H54 (cell line): Measurements from ENCODE around the gene SH3RF3.

Experiments used
- DNase-seq: peaks from one replicate; pipeline ENCODE4 v3.0.0; 2011; ENCODE audit warnings: low spot score, mixed read lengths; ENCODE audit not compliant: insufficient read length
- FAIRE-seq: peaks from 3 replicates; lab custom pipeline; 2011; peaks lifted over from hg19 to GRCh38; lab: Jason Lieb, UNC
- POLR2A ChIP-seq: IDR thresholded peaks from 2 replicates; pipeline ENCODE4 v1.6.1; 2011; ENCODE audit warnings: low read depth, mild to moderate bottlenecking, low read length

Gene SH3RF3

DNA sequence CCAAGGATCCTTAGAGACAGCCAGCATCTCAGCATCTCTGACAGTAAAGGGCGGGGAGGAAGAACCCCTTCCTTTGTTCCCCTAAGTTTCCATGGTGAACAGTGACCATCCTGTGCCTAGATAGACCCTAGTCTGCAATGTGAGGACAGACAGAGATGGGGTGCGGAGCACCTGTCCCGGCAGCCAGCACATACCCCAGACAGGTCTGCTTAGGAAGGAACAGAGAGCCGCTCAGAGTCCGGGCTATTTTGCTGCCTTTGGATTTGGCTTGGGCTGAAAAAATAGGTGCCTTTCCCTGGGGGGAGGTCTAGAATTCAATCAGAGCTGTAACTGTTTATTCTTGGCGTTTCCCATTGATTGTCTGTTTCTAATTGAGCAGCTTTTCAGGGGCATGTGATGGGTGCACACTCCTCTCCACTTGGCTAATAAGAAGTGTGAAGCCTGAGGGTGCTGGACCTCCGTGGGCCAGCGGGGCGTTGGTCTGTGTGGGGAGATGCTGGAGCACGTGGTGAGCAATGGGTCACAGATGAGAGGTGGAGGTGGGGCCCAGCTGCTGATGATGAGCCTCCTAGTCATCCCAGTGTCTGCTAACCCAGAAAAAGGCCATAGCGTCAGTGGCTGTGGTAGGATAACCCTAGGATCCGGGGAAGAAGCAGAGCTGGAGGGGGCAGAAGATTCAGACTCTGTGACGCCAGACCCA, 247.9 kb downstream of the SH3RF3 start:
- no peak for TF ChIP-seq POLR2A
- no peak for DNase-seq
- FAIRE-seq: no peak

DNA sequence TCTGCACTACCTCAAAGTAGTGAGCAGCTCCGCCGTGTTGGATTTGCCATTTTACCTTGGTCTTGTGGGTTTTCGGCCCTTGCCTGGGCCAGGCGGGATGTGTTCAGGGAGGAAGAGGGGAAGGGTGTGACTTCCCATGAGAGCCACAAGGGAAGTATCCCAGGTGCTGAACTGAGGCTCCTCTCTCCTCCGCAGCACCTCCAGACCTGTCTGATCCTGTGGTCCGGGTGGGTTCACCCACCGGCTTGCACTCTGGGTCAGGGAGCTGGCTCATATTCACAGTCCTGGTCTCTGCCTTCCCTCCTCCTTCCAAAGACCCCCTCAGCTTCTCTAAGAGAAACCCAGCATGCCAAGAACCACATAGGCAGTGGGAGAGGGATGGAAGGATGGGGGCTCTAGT, 249.0 kb downstream of the SH3RF3 start:
- DNase-seq (no peak), FAIRE-seq (no peak)
- TF ChIP-seq POLR2A: no peak

DNA sequence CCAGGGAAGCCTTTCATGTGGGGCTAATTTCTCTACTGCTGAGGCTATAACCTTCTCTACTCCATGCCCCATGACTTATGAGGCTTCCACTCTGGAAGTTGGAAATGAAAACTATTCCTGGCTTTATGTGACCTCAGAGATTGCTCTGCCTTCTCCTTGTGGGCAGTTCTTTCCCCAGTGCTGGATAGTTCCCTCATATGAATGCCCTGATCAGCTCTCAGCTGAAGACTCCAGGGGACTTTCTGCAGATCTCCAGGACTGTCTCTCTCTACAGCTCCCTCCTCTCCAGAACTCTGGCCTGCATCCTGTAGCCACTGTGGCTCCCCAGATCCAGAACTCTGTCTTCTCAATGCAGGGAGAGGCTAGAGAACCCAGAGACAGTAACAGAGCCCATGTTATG, 249.7 kb downstream of the SH3RF3 start:
- DNase-seq: no peak
- no peak for FAIRE-seq
- TF ChIP-seq POLR2A: no peak

DNA sequence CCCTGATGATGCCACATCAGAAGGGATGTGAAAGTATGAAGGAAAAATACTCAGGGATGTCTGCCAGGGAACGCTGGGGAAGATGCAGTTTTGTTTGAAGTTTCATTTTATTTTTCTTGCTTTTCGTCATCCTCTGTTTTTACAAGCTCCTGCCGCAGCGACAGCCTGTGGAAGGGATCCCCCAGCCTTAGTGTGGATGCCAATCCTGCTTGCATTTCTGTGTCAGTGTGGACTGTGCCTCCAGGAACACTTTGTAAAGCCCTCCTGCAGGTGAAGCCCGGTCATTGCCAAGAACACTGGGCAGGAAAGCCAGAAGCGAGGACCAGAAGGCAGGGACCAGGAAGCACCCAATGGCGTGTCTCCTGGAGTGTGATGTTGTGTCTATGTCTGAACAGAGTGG, 250.5 kb downstream of the SH3RF3 start:
- no peak for TF ChIP-seq POLR2A
- FAIRE-seq (no peak), DNase-seq (no peak)

DNA sequence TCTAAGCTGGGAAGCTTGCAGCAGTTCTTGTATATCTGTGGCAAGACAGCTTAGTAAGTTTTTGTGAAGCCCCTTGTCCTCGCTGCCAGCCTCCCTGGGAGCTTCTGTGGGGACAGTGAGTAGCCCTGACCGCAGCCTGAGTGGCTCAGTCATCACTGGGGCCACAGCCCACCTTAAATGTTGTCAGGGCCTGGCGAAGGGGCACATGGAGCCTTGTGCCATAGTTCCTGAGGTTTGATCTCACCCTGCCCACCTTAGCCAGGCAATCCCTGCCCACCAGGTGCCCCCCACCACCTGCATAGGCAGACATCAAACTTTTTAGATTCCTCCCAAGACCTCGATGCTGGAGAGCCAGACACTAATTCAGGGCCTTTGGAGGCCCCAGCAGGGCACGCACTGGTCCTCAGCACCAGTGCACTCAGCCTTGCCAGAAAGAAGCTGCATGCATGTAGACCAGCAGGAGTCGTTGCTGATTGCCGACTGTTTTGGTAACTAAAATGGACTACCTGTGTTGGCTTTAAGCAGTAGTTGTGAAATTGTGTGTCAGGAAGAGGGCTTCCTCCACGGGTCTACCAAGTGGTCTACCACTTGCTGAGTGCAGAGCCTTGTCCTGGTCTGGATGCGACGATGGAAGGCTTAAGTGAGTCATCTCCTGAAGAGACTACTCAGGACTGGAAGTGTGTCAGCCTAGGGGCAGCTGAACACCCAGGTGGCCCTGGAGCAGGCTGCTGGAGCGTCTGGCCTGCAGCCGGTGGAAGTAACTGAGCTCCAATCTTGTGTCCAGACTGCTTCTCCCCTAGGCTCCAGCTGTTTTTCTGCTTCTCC, 251.7 kb downstream of the SH3RF3 start:
- no peak for FAIRE-seq

DNA sequence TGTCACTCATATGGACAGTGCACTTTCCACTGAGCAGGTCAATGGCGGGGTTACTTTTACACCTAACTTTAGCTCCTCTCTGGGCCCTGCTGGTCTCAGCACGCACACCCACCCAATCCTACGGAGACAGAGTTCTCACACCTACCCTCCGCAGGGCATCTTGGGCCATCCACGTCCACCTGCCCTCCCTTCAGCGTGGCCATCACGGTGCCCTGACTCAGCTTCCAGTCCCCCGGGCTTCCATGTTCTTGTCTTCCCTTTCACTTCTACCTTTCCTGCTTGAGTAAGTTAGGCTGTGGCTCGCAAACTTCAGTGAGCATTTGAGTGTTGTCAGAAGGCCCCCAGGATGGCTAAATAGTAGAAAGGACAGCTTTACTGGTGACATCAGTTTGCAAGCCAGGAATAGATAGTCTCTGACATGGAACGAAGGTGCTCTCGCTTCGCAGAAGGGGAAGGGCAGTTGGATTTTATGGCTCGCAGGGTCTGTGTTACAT, 252.4 kb downstream of the SH3RF3 start:
- DNase-seq: no peak
- no peak for TF ChIP-seq POLR2A
- no peak for FAIRE-seq

More for the DNA sequence above, 251.7 kb downstream of the SH3RF3 start:
- no peak for TF ChIP-seq POLR2A
- DNase-seq: no peak

DNA sequence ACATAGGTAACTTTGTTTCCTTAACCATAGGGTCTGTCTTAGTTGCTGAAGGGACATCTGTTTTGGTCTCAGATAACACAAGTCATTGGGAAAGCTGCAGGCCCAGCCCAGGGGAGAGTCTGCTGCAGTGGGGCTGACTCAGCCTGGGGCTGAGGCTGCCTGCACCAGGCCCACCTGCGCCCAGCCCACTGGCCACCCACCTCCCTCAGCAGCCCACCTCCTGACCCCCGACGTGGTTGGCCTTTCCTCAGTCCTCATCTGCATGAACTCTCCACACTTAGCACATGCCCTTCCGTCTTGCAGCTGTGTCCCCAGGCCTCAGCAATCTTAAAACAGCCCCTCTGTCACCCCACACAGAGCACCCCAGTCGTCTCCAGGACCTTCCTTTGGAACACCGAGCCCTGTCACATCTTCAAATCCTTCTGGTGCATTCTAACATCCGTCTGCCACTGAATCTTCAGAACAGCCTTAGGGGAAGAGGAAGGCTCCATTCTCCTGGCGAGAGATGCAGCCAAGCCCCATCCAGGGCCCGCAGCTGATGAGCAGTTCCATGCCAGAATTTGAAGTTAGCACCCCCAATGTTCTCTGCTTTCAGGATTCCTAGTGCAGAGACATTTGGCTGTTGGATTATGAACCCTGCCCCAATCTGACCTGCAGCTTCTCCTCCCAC, 253.4 kb downstream of the SH3RF3 start:
- FAIRE-seq (no peak), DNase-seq (no peak)
- TF ChIP-seq POLR2A: no peak

DNA sequence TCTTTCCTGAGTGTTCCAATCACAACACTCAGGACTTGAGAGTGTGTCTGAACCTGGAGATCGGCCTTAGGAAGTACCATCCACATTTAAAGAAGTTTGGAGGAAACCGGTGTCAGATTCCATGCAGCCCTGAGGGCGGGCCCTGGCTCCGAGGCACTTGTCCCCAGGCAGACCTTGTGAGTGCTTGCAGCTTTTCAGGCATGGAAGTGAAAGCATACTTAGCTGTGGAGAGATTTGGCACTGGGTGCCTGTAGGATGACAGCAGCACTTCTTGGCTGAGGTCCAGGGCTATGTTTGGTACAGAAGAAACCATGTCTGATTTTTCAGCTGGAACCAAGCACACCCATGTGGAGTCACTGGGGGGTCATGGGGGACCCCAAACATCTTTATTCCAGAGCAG, 253.9 kb downstream of the SH3RF3 start:
- DNase-seq (no peak), FAIRE-seq (no peak)
- no peak for TF ChIP-seq POLR2A

DNA sequence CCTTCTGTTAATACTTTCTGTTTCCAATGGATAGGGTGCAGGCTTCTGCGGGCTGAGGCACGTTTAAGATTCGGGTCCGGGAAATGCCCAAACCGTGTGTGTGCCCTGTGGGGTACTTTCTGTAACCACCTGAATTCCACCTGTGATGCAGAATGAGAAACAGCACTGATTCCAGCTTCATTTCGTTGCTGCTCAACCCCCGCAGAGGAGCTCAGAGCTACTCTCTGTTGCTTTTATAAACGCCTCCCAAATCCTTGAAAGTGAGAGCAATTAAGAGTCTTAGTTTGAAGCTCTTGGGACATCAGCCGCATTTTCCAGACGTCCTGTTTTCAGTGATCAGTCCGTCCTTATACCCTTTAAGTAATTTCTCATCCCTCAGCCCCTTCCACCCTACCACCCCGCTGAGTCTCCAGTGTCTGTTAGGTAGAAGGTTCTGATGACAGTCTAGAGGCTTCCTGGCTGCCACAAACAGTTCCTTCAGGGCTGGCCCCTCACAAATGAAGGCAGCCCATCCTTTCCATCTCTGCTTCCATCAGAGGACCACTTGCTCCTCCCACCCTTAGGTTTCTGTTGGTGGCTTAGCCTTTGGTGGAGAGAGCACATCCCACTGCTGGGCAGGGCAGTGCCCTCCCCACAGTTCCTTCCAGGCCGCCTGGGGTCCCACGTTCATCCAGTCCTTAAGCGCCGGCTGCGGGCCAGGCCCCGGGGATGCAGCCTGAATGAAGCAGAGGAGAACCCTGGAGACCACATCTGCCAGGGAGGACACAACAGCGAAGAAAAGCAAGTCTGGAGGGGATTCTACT, 254.7 kb downstream of the SH3RF3 start:
- no peak for TF ChIP-seq POLR2A
- no peak for DNase-seq
- no peak for FAIRE-seq

DNA sequence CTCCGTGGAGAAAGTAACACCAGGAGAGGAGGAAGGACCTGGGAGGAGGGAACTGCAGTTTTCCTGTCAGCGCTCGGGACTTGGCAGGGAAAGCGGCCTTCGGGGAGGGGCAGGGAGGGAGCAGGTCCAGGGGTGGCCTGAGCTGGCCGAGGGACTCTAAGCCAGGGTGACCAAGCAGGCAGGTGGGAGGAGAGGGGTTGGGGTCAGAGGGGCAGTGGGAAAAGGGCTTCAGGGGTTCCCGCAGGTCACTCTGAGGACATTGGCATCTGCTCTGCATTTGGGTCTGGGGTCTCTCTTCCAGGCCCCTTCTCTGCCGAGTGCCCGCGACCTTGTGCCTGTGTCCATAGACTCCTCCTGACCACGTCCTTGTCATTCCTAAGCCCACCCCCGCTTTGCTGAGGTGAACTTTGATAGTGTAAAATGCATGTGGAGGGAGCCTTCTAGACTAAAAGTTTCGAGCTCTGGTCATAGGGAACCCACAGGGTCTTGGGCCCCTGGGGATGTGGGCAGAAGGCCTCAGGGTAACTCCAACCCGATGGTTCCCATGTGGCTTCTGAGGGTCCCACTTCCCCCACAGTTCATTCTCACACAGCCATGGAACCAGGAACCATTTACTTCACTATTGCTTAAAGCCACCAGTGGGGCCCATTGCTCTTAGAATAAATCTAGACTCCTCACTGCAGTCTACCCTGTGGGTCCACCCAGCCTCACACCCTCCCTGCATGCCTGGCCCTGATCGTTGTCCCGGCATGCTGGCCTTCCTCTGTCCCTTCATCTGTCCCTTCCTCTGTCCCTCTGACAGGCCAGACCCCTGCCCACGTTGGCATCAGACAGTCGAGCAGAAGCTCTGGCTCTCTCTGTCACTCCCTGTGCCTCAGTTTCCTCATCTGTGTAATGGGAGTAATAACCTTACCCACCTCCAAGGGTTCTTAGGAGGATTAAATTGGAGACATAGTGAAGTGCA, 255.6 kb downstream of the SH3RF3 start:
- TF ChIP-seq POLR2A: no peak
- no peak for DNase-seq
- FAIRE-seq: no peak

DNA sequence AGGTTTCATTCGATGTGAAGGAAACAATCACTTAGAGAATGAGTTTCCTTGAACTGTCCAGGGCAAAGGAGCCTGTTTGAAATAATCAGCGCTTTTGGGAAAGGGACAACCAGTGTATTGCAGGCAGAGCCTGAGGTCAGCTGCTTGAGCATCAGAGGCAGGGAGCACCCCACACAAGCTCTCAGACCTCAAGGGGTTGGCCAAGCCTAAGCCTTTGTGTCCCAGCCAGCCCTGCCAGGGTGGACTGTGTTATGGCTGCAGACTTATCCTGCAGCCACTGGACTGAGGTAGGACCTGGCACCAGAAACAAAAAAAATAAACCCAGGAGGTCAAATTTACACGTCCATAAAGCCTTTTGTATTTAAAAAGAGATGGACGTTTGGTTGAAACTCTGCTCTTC, 256.5 kb downstream of the SH3RF3 start:
- TF ChIP-seq POLR2A: no peak
- FAIRE-seq (no peak), DNase-seq (no peak)

DNA sequence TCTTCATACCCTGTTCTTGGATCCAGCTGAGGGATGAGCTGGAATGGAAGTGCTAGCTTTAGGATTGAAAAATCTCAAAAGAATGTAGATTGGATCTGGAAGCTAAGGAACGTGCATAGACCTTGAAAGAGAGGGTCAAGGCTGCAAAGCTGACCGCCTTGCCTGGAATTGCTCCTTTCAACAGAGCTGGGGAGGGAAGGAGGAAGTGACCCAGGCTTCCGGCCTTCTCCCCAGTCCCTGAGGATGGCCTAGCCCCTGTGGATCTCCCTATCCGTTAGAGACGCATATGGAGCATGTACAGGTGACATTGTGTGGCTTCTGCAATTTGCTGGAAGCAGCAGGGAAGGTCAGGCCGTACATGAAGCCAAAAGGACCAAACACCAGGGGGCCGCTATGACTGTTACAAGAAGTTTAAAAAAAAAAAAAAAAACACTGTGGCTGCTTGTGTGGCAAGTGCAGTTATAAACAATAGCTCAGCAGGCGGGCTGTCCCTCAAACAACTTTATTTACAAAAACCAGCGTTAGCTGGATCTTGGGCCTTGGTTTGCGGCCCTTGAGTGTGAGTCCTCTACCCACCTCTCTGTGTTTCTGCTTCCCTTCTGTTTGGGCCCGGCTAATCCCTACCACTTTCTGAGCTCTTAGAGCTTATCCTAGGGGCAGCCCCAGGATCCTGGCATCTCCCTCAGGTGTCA, 257.1 kb downstream of the SH3RF3 start:
- FAIRE-seq (no peak), DNase-seq (no peak)
- TF ChIP-seq POLR2A: no peak
